Panc1 (cell line): ENCODE measurements around the gene STAU1.

Source experiments
- CTCF ChIP-seq: fragments of 450-650 bp; IDR thresholded peaks from 2 replicates; pipeline ENCODE4 v1.5.1; 2017; ENCODE audit warnings: mild to moderate bottlenecking
- POLR2AphosphoS5 ChIP-seq: IDR thresholded peaks from 2 replicates; pipeline ENCODE4 v1.6.1; 2012; ENCODE audit warnings: mild to moderate bottlenecking, low read depth, low read length, moderate library complexity
- REST ChIP-seq, 2 experiments: IDR thresholded peaks; 2 replicates each; pipeline ENCODE4 v1.6.1; 2011 to 2012; ENCODE audit warnings: low read depth in 2 of 2, control low read depth in 1 of 2, low read length in 1 of 2, mild to moderate bottlenecking in 1 of 2, moderate library complexity in 1 of 2; ENCODE audit not compliant: insufficient read depth in 1 of 2
- SIN3A ChIP-seq: IDR thresholded peaks from 2 replicates; pipeline ENCODE4 v1.6.1; 2012; ENCODE audit warnings: low read depth, mild to moderate bottlenecking, low read length, moderate library complexity, borderline replicate concordance; ENCODE audit not compliant: insufficient read depth
- TCF7L2 ChIP-seq: IDR thresholded peaks from 2 replicates; pipeline ENCODE4 v1.6.1; 2011; ENCODE audit warnings: mild to moderate bottlenecking, low read depth, low read length, inconsistent platforms

- TF ChIP-seq CTCF (no peak), POLR2AphosphoS5 (no peak), REST (IDR thresholded peaks at IDR 0.05; ENCODE audit: insufficient read depth in 1 of 2, low read depth in 2 of 2, low read length in 1 of 2) (no peak), TCF7L2 (no peak), SIN3A (no peak)
Measured at GRCh38 chr20:49215232-49215631, 27.1 kb upstream of the STAU1 start.
